Kidney epithelial cell (primary cell): ENCODE results near the gene LILRB3. TPM values are rescaled to one million over a fixed set of nuclear protein-coding genes. Genes with fewer than 3 reads are reported as not detected.
"Not testable (repeated sequence)": the region's sequence is repeated elsewhere in the genome, so short reads cannot be mapped to it uniquely, and the experiment has no call there.

ENCODE experiments used
- DNase-seq: peaks from one replicate; pipeline ENCODE4 v3.0.0-alpha.2; 2010; ENCODE audit warnings: low read depth
- H3K27me3 ChIP-seq: 2 replicates; pipeline ENCODE4 v1.6.0; 2011; ENCODE audit warnings: low read length; ENCODE audit not compliant: control insufficient read depth, insufficient read depth
- H3K36me3 ChIP-seq: 2 replicates; pipeline ENCODE4 v1.5.1; 2011; ENCODE audit warnings: low read length; ENCODE audit not compliant: control insufficient read depth, insufficient read depth
- H3K4me3 ChIP-seq: 2 replicates; pipeline ENCODE4 v1.5.1; 2011; ENCODE audit warnings: low read depth, mild to moderate bottlenecking, control low read depth, low read length
- CTCF ChIP-seq: IDR thresholded peaks from 2 replicates; pipeline ENCODE4 v1.5.1; 2011; ENCODE audit warnings: mild to moderate bottlenecking, moderate library complexity, low read length, control low read depth, inconsistent platforms; ENCODE audit not compliant: insufficient read depth, poor library complexity, severe bottlenecking
- total RNA-seq: library from RNA; depleted of rRNA; stranded (reverse); fragments of >200 nt; gene quantifications from 2 replicates; pipeline ENCODE4 v1.2.3, GENCODE V29; 2015

LILRB3 gene
- total RNA-seq, 1 donor from 2014 or later, result 0.50 TPM

- no peak for TF ChIP-seq CTCF
- Histone ChIP-seq H3K27me3 (peaks cover 14% of the 10 kb centered on the region), H3K4me3 (no peak overlapping the region), H3K36me3 (no peaks in the 10 kb centered on the region)
- DNase-seq, result no peak
These were observed 3.7 kb downstream of the LILRB3 start for GRCh38 chr19:54218960-54219661.

- H3K4me3 ChIP-seq, result no peak overlapping the region
- no peaks in the 10 kb centered on the region for H3K36me3 ChIP-seq
- H3K27me3 ChIP-seq, result peaks cover 12% of the 10 kb centered on the region
- no peak for TF ChIP-seq CTCF
- DNase-seq, result no peak
These were observed 4.5 kb downstream of the LILRB3 start for GRCh38 chr19:54218259-54218658.

- H3K4me3 ChIP-seq, H3K27me3 ChIP-seq, DNase-seq, H3K36me3 ChIP-seq: not testable (repeated sequence)
These were observed 5.1 kb downstream of the LILRB3 start for GRCh38 chr19:54217517-54218247.

GRCh38 chr19:54216869-54217268, 5.9 kb downstream of the LILRB3 start:
- H3K36me3 ChIP-seq, result no peaks in the 10 kb centered on the region
- H3K27me3 ChIP-seq, result peaks cover 2% of the 10 kb centered on the region
- no peak for TF ChIP-seq CTCF
- no peak overlapping the region for H3K4me3 ChIP-seq
- DNase-seq, result no peak

GRCh38 chr19:54214734-54215133, 8.1 kb downstream of the LILRB3 start:
- DNase-seq, H3K4me3 ChIP-seq, H3K36me3 ChIP-seq, H3K27me3 ChIP-seq: not testable (repeated sequence)

GRCh38 chr19:54214217-54214616, 8.6 kb downstream of the LILRB3 start:
- H3K36me3 ChIP-seq, H3K4me3 ChIP-seq, DNase-seq, H3K27me3 ChIP-seq: not testable (repeated sequence)

- Histone ChIP-seq H3K27me3 (peaks cover 2% of the 10 kb centered on the region), H3K4me3 (no peak overlapping the region), H3K36me3 (peaks cover 6% of the 10 kb centered on the region)
- DNase-seq, result no peak
- no peak for TF ChIP-seq CTCF
These were observed 11.6 kb downstream of the LILRB3 start for GRCh38 chr19:54211235-54211634.
